NCI-H1417 treated with DMSO at 0.1 percent for 48 hours (cell line): Measurements from ENCODE around the gene CYP4F22.
"Not testable (repeated sequence)": the region's sequence is repeated elsewhere in the genome, so short reads cannot be mapped to it uniquely, and the experiment has no call there.

Source experiments
- DNase-seq: peaks from one replicate; lab custom pipeline; 2025; lab: John Stamatoyannopoulos, UW

The CYP4F22 gene

GRCh38 chr19:15495151-15495550, 13.2 kb upstream of the CYP4F22 start:
- no peak for DNase-seq

DNA sequence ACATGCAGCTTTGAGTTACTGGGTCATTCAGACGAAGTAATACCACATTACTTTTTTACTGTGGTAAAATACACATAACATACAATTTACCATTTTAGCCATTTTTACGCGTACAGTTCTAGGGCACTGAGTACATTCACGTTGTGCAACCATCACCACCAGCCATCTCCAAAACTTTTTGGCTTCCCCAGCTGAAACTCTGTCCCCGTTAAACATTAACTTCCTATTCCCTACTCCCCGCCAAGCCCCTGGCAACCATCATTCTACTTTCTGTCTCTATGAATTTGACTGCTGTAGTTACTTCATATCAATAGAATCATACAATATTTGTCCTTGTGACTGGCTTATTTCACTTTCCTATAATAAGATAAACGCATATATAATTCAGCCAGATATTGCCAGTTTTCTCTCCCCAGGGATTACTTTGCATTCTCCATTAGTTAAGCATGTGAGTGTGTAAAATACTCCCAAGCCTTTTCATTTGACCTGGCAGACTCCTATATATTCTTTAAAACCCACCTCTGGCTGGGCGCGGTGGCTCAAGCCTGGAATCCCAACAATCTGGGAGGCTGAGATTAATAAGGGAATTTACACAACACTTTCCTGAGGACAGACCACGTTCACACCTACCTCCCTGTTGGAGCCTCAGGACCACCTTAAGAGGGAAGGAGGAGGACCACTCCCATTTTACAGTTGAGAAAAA, 10.0 kb upstream of the CYP4F22 start:
- DNase-seq: no peak

DNA sequence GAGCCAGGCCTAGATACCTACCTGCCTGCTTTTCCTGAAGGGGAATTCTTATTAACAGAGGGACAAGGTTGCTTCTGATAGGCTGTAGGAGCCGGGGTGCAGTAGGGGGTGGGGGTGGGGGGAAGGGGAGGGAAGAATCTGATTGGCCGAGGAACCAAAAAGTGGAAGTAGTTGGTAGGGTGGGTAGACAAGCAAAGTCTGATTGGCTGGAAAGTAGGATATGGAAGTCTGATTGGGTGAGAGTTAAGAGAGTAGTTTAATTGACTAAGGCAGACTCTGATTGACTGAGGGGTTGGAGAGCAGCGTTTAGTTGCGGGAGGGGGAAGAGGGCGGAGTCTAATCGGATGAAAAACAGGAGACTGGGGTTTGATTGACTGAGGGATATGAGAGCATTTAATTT, 9.4 kb upstream of the CYP4F22 start:
- DNase-seq: no peak

GRCh38 chr19:15501596-15501995, 6.7 kb upstream of the CYP4F22 start:
- DNase-seq: no peak

- no peak for DNase-seq
These were observed 6.1 kb upstream of the CYP4F22 start for GRCh38 chr19:15502264-15502663.

DNA sequence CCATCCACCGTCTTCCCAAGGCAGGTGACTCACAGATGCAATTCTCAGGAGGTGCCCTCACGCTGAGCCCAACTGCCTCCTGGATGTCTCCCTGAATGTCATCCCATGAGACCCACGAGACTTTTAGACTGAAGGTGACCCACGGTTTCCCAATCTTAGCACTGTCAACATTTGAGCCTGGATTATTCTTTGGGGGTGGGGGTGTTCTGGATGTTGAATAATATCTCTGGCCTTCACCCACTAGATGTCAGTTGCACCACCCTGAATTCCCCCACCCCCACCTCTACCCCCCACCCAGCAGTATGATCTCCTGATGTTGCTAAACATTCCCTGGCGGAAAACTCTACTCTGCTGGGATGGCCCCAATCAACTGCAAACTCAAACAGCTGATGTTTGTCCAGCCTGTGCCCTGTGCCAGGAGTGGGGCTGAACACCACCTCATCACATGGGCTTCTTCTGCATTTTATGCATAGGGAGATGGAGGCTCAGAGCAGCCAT, 2.2 kb upstream of the CYP4F22 start:
- no peak for DNase-seq

- no peak for DNase-seq
These were observed 974 bp upstream of the CYP4F22 start for GRCh38 chr19:15507068-15508034.

- DNase-seq: no peak
These were observed 3.5 kb downstream of the CYP4F22 start for GRCh38 chr19:15511671-15512424.

DNA sequence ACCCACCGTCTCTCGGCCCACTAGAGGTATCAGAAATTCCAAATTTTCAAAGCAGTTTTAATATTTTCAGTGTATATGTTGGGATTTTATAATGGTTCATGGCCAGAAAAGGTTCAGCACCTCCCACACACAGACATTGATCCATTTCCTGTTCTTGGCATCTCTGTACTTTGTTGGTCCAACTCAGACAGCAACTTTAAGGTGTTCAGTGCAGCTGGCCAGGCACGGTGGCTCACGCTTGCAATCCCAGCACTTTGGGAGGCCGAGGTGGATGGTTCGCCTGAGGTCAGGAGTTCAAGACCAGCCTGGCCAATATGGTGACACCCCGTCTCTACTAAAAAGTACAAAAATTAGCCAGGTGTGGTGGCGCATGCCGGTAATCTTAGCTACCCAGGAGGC, 6.9 kb downstream of the CYP4F22 start:
- DNase-seq: not testable (repeated sequence)

GRCh38 chr19:15516363-15516762, 8.0 kb downstream of the CYP4F22 start:
- no peak for DNase-seq

- DNase-seq: no peak
These were observed 9.5 kb downstream of the CYP4F22 start for GRCh38 chr19:15517778-15518177.

- DNase-seq: no peak
These were observed 11.2 kb downstream of the CYP4F22 start for GRCh38 chr19:15519433-15519976.

GRCh38 chr19:15524781-15525180, 16.5 kb downstream of the CYP4F22 start:
- DNase-seq: no peak

- no peak for DNase-seq
These were observed 17.0 kb downstream of the CYP4F22 start for GRCh38 chr19:15525291-15525690.

- no peak for DNase-seq
These were observed 18.1 kb downstream of the CYP4F22 start for GRCh38 chr19:15526408-15526807.

DNA sequence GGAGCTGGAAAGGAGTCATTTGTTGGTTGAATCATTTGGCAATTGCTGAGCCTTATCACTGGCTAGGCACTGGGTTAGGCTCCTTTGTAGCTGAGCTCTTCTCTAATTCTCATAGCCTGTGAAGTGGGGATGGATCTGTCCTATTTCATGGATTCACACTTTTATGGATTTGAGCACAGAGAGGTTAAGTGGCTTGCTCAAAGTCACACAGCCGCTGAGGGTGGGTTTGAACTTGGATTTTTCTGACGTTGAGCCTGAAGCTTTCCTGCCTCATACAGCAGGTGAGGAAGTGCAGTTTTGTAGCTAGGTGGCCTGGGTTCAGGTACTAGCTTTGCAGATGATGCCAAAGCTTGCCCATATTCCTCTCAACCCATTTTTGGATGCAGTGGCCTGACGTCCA, 19.4 kb downstream of the CYP4F22 start:
- DNase-seq: no peak

GRCh38 chr19:15529774-15530372, 21.5 kb downstream of the CYP4F22 start:
- no peak for DNase-seq

DNA sequence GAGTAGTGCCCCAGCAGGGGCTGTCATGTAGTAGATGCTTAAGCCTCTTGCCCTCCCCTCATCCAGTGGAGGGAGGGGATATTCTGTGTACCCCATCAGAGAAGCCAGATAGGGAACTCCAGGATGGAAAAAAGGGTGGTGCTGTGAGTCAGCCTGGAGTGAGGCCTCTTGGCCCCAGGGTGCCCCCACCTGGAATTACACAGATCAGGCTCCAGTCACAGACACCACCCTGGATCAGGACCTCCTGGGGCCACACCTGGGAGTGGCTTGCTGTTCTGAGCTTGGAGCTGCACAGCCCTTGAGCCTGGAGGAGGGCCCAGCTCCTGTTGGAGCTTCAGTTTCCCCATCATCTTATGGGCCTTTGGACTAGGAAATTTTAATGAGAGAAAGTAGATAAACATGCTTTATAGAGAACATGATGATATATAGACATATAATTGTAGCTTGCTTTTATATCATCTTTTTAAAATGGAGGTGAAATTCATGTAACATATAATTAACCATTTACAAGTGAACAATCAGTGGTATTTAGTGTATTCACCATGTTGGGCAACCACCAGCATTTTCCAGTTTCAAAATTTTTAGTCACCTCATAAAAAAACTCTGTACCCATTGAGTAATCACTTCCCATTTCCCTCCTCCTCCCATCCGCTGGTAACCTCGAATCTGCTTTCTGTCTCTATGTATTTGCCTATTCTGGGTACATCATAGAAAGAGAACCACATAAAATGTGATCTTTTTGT, 24.6 kb downstream of the CYP4F22 start:
- no peak for DNase-seq

DNA sequence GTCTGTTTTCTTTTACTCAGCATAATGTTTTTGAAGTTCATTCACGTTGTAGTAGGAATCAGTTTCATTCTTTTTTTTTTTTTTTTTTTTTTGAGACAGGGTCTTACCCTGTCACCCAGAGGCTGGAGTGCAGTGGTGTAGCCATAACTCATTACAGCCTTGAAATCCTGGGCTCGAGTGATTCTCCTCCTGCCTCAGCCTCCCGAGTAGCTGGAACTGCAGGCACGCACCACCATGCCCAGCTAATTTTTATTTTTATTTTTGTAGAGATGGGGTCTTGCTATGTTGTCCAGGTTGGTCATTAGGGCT, 25.2 kb downstream of the CYP4F22 start:
- not testable (repeated sequence) for DNase-seq

DNA sequence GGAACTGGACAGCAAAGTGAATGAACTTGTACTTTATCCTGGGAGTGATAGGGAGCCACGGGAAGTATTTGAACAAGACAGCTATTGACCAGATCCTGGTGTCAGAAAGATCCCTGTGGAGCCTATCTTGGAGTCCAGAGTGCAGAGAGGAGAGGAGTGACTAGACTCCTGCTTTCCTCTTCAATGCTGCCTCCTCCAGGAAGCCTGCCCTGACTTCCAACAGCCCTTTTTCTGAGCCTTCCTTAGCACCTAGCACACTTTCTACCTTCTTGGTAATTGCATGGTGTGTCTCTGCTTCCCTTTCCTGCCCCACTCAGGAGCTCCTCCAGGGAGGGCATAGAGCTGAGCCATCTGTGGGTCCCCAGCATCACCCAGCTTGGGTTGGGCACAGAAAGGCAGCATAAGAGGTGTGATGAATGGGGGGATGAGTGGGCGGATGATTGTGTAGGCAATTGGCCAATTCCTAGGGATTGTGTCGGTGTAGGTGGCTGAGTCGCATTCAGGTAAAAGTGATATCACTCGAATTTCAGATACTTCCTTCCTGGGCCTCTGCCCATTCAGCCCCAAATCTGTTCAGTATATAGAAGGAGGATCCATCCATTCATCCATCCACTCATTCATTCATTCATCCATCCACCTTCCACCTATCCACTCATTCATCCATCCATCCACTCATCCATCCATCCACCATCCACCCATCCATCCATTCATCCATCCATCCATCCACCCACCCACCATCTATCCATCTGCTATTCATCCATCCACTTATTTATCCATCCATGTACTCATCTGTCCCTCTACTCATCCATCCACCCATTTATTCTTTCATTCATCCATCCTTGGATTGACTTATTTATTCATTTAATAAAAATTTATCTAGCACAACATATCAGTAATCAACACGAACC, 26.9 kb downstream of the CYP4F22 start:
- no peak for DNase-seq
